Raji (cell line): ENCODE data around the gene TAGLN2.

ENCODE experiments used
- POLR2A ChIP-seq: IDR thresholded peaks from 2 replicates; pipeline ENCODE4 v1.6.1; 2011; ENCODE audit warnings: low read depth, low read length, control low read depth; ENCODE audit not compliant: insufficient read depth

The TAGLN2 gene

GRCh38 chr1:159913451-159914192 lies 11.7 kb downstream of the TAGLN2 start:
- no peak for TF ChIP-seq POLR2A

GRCh38 chr1:159911326-159912070 lies 13.8 kb downstream of the TAGLN2 start:
- TF ChIP-seq POLR2A = no peak

GRCh38 chr1:159908031-159908940 lies 17.0 kb downstream of the TAGLN2 start:
- TF ChIP-seq POLR2A = no peak

GRCh38 chr1:159906960-159907359 lies 18.3 kb downstream of the TAGLN2 start:
- TF ChIP-seq POLR2A = no peak

GRCh38 chr1:159902541-159902940 lies 22.8 kb downstream of the TAGLN2 start:
- TF ChIP-seq POLR2A = no peak

GRCh38 chr1:159900755-159901360 lies 24.4 kb downstream of the TAGLN2 start:
- TF ChIP-seq POLR2A = no peak

- TF ChIP-seq POLR2A = no peak
These were observed 25.1 kb downstream of the TAGLN2 start, which contains the start of gene CFAP45 for GRCh38 chr1:159900086-159900680. TSS of gene CFAP45 (minus strand) at chr1:159900165. CDS start at chr1:159900098, 67 bp downstream.

- TF ChIP-seq POLR2A = no peak
These were observed 26.8 kb downstream of the TAGLN2 start for GRCh38 chr1:159898527-159898926.

- TF ChIP-seq POLR2A = no peak
These were observed 27.3 kb downstream of the TAGLN2 start for GRCh38 chr1:159897962-159898361.

GRCh38 chr1:159896546-159896930 lies 28.8 kb downstream of the TAGLN2 start:
- TF ChIP-seq POLR2A = no peak

GRCh38 chr1:159895836-159896545 lies 29.3 kb downstream of the TAGLN2 start:
- no peak for TF ChIP-seq POLR2A

GRCh38 chr1:159895286-159895685 lies 30.0 kb downstream of the TAGLN2 start:
- no peak for TF ChIP-seq POLR2A

GRCh38 chr1:159892944-159893343 lies 32.4 kb downstream of the TAGLN2 start:
- TF ChIP-seq POLR2A = no peak
